Hepatocyte (in vitro differentiated cells): ENCODE data around the gene ZFPM1. TPM values are rescaled to one million over a fixed set of nuclear protein-coding genes. Genes with fewer than 3 reads are reported as not detected.

Experiments
- DNase-seq: peaks from one replicate; pipeline ENCODE4 v3.0.0-alpha.2; 2016; ENCODE audit warnings: low spot score
- H2AFZ ChIP-seq: fragments of 200-600 bp; sonication (generic); 2 replicates; pipeline ENCODE4 v1.6.0; 2016; ENCODE audit warnings: antibody characterized with exemption, mild to moderate bottlenecking
- H3K27ac ChIP-seq: fragments of 200-600 bp; sonication (generic); 2 replicates; pipeline ENCODE4 v1.5.1; 2016; ENCODE audit warnings: mild to moderate bottlenecking
- H3K27me3 ChIP-seq: fragments of 200-600 bp; sonication (generic); 2 replicates; pipeline ENCODE4 v1.6.1; 2016
- H3K36me3 ChIP-seq: fragments of 200-600 bp; sonication (generic); replicated peaks from 2 replicates; pipeline ENCODE4 v1.5.1; 2016; ENCODE audit warnings: low read depth; ENCODE audit not compliant: insufficient read depth
- H3K4me1 ChIP-seq: fragments of 200-600 bp; sonication (generic); 2 replicates; pipeline ENCODE4 v1.5.1; 2016; ENCODE audit warnings: mild to moderate bottlenecking, moderate library complexity; ENCODE audit not compliant: insufficient read depth
- H3K4me2 ChIP-seq: fragments of 200-600 bp; sonication (generic); 2 replicates; pipeline ENCODE4 v1.6.0; 2016
- H3K4me3 ChIP-seq: fragments of 200-600 bp; sonication (generic); 2 replicates; pipeline ENCODE4 v1.5.1; 2016; ENCODE audit warnings: mild to moderate bottlenecking
- H3K79me2 ChIP-seq: fragments of 200-600 bp; sonication (generic); 2 replicates; pipeline ENCODE4 v1.6.0; 2017; ENCODE audit warnings: mild to moderate bottlenecking
- H3K9me2 ChIP-seq: fragments of 200-600 bp; sonication (generic); replicated peaks from 2 replicates; pipeline ENCODE4 v1.6.0; 2017; ENCODE audit warnings: mild to moderate bottlenecking; ENCODE audit not compliant: insufficient read depth
- H3K9me3 ChIP-seq: fragments of 200-600 bp; sonication (generic); 2 replicates; pipeline ENCODE4 v1.5.1; 2016; ENCODE audit warnings: low read depth, mild to moderate bottlenecking
- H4K20me1 ChIP-seq: fragments of 200-600 bp; sonication (generic); 2 replicates; pipeline ENCODE4 v1.6.0; 2016; ENCODE audit warnings: mild to moderate bottlenecking; ENCODE audit not compliant: insufficient read depth, poor library complexity, severe bottlenecking
- EZH2 ChIP-seq: fragments of 200-600 bp; sonication (generic); IDR thresholded peaks from 2 replicates; pipeline ENCODE4 v1.6.1; 2016; ENCODE audit warnings: antibody characterized with exemption, mild to moderate bottlenecking, borderline replicate concordance
- EZH2phosphoT487 ChIP-seq: fragments of 200-600 bp; sonication (generic); IDR thresholded peaks from one replicate; pipeline ENCODE4 v1.6.1; 2018; ENCODE audit warnings: antibody characterized with exemption, mild to moderate bottlenecking, low read depth, moderate library complexity; ENCODE audit not compliant: unreplicated experiment, severe bottlenecking
- WGBS: methylation state at CpG from one replicate; pipeline ENCODE4 v1.1.6; 2016; ENCODE audit warnings: low lambda C conversion rate; ENCODE audit errors: missing lambda C conversion rate; 5-methylcytosine and 5-hydroxymethylcytosine counted together
- polyA plus RNA-seq: library from polyadenylated mRNA; unstranded; fragments of >200 nt; fragmentation: Nextera tagmentation; extraction: Ambion mirVana; gene quantifications from 2 replicates; pipeline ENCODE4 v1.2.1, GENCODE V29; 2016
- total RNA-seq: library from RNA; depleted of rRNA; stranded (reverse); fragments of >200 nt; gene quantifications from 2 replicates; pipeline ENCODE4 v1.2.3, GENCODE V29; 2014
- TF ChIP-seq, protein P1 (sequence below): fragments of 200-600 bp; sonication (generic); IDR thresholded peaks from 2 replicates; pipeline ENCODE4 v1.5.1; 2016; ENCODE audit warnings: antibody characterized with exemption, mild to moderate bottlenecking; ENCODE audit not compliant: poor library complexity

Gene ZFPM1
- total and polyA plus RNA-seq, 2 experiments from 2014 or later = 4.1 to 11.9 TPM

DNA sequence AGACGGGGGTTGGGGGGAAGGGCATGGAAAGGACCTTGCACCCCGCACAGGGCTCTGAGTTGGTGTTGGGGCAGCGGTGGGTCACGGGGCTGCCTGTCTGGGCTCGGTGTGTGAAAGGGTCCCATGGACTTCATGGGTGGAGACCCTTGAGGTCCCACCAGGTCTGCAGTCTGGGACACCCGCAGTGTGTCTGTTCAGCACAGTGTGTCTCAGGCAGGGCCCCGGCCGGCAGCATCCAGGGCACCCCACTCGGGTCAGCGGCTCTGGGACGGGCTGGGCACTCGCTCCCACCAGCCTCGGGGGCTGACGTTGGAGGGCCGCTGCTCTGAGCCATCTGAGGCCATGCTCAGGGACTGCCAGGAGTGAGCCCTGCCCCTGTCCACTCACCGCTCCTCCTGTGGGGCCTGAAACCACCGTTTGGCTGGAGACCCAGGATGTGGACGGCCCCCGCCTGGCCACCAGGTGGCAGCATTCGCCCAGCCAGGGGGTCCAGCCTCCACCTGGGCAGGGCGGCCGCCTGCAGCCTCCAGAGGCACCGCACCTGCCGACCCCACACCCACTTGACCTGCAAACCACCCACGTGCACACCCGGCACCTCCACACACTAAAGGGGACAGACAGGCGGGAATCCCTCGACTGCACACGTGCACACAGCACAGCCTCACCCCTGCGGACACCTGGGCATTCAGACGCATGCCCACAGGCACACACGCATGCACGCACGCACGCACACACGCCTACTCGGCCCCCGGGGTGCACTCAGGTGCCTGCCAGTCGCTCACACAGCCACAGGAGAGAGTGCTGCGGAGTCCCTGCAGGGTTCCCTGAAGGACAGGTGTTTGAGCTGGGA is 10.1 kb upstream of the ZFPM1 start:
- H3K9me2 ChIP-seq = no peaks in the 10 kb centered on the region
- H2AFZ ChIP-seq = no peak overlapping the region
- H3K4me3 ChIP-seq = no peak overlapping the region
- H3K36me3 ChIP-seq = no peaks in the 10 kb centered on the region
- H3K79me2 ChIP-seq = no peaks in the 10 kb centered on the region
- no peaks in the 10 kb centered on the region for H3K27me3 ChIP-seq
- H3K4me1 ChIP-seq = no peaks in the 10 kb centered on the region
- no peaks in the 10 kb centered on the region for H3K9me3 ChIP-seq
- no peak overlapping the region for H3K27ac ChIP-seq
- no peaks in the 10 kb centered on the region for H4K20me1 ChIP-seq
- no peak overlapping the region for H3K4me2 ChIP-seq
- TF ChIP-seq EZH2phosphoT487 = no peak
- TF ChIP-seq, protein P1, sequence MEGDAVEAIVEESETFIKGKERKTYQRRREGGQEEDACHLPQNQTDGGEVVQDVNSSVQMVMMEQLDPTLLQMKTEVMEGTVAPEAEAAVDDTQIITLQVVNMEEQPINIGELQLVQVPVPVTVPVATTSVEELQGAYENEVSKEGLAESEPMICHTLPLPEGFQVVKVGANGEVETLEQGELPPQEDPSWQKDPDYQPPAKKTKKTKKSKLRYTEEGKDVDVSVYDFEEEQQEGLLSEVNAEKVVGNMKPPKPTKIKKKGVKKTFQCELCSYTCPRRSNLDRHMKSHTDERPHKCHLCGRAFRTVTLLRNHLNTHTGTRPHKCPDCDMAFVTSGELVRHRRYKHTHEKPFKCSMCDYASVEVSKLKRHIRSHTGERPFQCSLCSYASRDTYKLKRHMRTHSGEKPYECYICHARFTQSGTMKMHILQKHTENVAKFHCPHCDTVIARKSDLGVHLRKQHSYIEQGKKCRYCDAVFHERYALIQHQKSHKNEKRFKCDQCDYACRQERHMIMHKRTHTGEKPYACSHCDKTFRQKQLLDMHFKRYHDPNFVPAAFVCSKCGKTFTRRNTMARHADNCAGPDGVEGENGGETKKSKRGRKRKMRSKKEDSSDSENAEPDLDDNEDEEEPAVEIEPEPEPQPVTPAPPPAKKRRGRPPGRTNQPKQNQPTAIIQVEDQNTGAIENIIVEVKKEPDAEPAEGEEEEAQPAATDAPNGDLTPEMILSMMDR = peak; percentile 94
- peak; percentile 89 for DNase-seq
- WGBS = 48% methylated on average over 29 of the region's 40 CpGs

DNA sequence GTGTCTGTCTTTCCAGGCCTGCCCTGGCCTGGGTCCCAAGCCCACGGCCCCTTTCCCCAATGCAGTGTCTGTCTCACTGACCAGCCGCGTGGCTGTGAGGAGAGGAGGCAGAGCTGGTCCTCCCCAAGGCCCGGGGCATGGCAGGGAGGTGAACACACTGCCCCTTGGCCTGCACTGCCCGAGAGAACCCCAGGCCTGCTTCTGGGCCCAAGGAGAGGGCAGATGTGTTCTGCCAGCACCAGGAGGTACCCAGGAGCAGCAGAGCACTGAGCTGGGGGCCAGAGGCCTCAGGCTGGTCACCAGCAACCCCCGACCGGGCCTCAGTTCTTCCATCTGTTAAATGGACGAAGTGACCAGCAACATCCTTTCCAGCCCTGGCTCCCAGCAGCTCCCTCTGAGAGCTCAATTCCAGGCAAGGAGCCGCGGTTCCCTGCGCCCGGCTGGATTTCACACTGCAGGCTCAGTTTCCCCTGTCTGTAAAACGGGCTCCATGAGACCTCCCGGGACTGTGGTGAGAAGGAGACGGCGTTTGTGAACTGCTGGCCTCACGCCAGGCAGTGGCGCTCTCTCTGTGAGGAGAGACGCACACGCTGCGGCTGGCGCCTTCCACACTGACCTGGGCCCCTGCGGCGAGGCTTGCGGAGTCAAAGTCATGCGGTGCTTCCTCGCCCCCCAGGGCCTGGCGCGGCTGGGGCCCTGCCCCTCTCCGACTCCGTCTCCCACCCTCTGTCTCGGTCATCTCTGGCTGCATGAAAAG is 8.1 kb upstream of the ZFPM1 start:
- no peaks in the 10 kb centered on the region for H4K20me1 ChIP-seq
- WGBS = 93% methylated on average over 32 of the region's 32 CpGs
- no peak for TF ChIP-seq EZH2phosphoT487
- TF ChIP-seq, protein P1 = no peak
- TF ChIP-seq EZH2 = no peak
- H3K4me1 ChIP-seq = no peaks in the 10 kb centered on the region
- no peaks in the 10 kb centered on the region for H3K79me2 ChIP-seq
- H2AFZ ChIP-seq = no peak overlapping the region
- no peaks in the 10 kb centered on the region for H3K27me3 ChIP-seq
- H3K36me3 ChIP-seq = no peaks in the 10 kb centered on the region
- no peaks in the 10 kb centered on the region for H3K9me2 ChIP-seq
- H3K4me3 ChIP-seq = no peak overlapping the region
- no peak overlapping the region for H3K27ac ChIP-seq
- no peak for DNase-seq
- no peaks in the 10 kb centered on the region for H3K9me3 ChIP-seq
- H3K4me2 ChIP-seq = no peak overlapping the region

DNA sequence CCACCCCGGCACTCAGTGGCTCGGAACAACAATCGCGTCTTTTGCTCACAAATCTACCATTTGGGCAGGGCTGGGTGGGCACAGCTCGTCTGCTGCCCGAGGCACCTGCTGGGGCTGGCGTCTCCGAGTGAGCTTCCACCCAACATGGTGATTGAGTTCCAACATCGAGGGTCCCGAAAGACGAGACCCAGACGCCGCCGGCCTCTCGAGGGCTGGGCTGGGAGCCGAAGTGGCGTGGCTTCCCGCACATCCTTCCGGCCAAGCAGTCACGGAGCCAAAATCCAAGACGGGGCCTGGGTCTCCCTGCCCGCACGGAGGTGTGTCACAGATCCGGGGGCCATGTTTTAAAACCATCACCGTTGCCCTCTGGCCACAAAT is 7.5 kb upstream of the ZFPM1 start:
- Histone ChIP-seq H4K20me1 (no peaks in the 10 kb centered on the region), H3K9me3 (no peaks in the 10 kb centered on the region), H2AFZ (no peak overlapping the region), H3K4me1 (no peaks in the 10 kb centered on the region), H3K4me3 (no peak overlapping the region), H3K9me2 (no peaks in the 10 kb centered on the region), H3K36me3 (no peaks in the 10 kb centered on the region), H3K27ac (no peak overlapping the region), H3K4me2 (no peak overlapping the region), H3K79me2 (no peaks in the 10 kb centered on the region), H3K27me3 (no peaks in the 10 kb centered on the region)
- TF ChIP-seq EZH2phosphoT487 = no peak
- TF ChIP-seq, protein P1 = no peak
- TF ChIP-seq EZH2 = no peak
- DNase-seq = no peak
- WGBS = 90% methylated on average over 17 of the region's 25 CpGs
